GM21786 (cell line): ENCODE results near the gene TMED4.
A peak's percentile ranks its signal among the peaks of the same experiment; 100 is the strongest.

Experiments
- ATAC-seq: cut with Tn5 transposase; IDR thresholded peaks from one replicate; pipeline ENCODE4 v1.9.1; 2021; ENCODE audit not compliant: unreplicated experiment

Gene TMED4

DNA sequence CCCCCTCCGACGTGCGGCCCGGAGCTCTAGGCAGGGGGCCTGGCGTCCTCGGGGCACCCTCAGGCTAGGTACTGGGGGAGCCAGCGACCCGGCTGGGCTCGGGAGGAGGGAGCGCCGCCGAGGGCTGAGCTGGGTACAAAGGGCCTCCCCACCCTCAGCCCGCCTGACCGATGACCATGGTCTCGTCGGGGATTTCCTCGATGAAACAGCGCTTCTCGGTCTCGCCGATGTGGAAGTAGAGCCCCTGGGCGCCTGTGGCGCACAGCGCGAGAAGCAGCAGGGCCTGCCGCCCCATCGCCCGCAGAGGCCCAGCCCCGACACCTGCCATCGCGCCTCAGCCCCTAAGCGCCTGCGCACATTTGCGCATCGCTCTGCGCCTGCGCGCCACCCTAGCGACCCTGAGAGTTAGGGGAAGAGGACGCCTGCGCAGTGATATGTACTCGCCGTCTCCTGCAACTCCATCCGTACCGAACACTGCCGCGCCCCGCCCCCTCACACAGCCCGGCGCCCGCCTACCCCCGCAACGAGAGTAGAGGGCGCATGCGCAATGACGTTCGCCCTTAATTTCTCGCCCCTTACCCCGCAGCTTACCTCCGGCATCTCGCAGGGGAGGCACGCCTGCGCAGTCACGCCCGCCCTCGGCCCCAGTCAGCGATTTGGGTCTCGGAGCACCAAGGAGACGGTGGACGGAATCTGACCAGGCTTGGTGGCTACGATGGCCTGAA, at the start of gene TMED4:
Gene TMED4, minus strand, starts transcription at position 353 of the 725 bp plus-strand sequence. Its CDS starts 25 bp downstream, at position 328.
- ATAC-seq = peak; percentile 80

GRCh38 chr7:44631458-44632115, 49.6 kb upstream of the TMED4 start:
- ATAC-seq = no peak

GRCh38 chr7:44630792-44631457, 48.9 kb upstream of the TMED4 start:
- ATAC-seq = no peak

DNA sequence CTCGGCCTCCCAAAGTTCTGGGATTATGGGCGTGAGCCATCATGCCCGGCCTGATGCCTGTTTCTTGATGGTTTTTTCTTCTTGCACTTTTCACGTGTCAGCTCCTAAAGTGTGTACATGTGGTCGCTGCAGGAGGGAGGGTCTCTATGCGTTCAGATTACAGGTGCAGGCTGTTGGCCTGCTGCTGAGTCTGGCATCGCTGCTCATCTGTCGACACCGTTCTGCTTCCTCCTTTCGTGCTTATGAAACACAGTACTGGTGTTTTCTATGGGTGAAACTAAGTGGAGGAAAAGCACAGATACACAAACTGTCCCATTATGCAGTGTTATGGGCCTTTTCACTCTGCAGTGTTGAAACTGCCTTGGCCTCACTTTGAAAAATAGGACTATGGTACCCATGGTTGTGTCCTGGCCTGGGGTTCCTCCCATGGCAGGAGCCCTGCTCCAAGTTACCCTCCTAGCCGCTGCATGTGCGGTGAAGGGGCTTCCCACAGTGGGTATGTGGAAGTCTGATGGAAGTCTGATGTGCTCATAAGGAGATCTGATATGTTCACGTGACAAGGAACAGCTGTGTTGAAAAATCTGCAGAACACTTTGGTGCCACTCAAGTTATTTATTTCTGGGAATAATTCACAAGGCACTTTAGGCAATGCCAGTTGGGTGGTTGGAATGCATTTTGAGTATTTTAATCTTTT, 47.9 kb upstream of the TMED4 start:
- no peak for ATAC-seq

- ATAC-seq = no peak
These were observed 44.6 kb upstream of the TMED4 start for GRCh38 chr7:44626620-44627019.

DNA sequence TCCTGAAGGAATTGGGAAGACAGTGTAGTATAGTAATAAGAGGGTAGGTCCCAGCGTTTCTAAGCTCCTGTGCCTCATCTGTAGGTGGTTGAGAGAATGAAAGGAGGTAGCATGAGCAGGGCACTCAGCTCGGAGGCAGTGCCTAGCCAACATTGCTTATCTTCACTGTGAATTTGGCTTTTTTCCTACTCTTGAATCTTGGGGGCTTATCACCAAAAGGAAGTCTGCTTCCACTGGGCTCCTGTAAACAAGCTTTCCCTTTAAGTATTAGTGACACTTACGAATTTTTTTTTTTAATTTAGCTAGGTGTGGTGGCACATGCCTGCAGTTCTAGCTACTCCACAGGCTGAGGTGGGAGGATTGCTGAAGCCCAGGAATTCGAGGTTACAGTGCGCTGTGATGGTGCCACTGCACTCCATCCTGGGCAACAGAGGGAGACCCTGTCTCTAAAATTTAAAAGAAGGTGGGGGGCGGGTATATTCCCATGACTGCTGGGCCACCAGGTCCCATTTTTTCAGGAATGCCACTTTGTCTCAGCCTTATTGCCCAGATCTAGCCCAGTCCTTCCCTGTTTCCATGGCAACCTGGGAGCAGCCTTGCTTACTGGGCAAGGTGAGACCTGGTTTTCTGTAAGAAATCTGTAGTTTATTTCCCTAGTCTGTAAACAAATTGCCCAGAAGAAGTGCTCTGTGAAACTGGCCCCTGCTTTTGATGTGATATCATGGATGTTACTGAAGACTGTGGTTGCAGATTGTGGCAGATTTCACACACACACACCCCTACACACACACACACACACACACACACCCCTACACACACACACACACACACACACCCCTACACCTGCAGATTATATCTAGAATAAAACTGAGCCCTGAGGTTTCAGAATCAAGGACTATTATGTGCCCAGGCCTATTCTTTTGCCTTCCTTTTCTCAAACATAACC, 43.8 kb upstream of the TMED4 start:
- no peak for ATAC-seq

DNA sequence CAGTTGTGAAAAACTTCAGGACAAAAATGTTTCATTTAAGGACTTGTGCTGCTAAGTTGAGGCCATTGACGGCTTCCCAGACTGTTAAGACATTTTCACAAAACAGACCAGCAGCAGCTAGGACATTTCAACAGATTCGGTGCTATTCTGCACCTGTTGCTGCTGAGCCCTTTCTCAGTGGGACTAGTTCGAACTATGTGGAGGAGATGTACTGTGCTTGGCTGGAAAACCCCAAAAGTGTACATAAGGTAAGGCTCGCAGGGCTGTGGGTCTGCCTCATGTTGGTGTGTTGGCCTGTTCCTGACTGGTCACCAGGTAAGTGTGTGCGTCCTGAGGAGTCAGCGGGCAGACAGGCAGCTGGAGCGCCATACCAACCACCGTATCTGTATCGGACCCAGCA, 42.3 kb upstream of the TMED4 start:
- no peak for ATAC-seq

DNA sequence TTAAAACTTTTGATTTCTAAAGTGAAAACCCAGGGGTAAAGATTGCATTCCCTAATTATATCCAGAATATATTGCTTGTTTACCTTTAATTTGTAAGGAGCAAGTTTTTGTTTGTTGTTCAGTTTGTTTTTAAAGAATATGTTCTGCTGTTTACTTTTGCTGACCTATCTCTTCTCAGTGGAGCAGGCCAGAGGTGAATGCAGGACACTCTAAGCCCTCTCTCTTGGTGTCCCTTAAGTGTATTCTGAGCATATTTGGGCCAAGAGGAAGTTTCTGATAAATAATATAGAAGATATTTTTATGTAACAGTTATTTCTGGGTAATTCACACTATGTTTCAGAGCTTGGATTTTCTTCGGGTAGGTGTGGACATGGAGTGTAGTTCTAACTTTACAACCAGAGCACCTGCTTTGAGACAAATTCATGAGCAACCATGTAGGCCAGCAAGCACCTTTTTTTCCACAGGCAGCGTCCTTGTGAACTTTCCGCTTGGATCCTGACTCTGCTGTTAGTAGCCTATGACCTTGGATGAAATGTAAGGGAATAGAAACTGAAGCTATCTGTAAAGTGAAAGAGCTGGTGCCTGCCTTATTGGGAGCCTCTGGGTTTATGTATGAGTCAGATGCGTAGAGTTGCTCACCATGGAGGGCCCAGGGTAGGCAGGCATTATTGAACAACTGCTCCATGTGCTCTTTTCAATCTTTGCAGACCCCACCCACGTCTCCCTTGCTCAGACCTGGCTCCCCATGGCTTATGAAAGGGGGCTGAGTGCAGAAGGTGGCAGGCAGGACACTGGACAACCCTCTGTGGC, 40.5 kb upstream of the TMED4 start:
- peak; percentile 75 for ATAC-seq

DNA sequence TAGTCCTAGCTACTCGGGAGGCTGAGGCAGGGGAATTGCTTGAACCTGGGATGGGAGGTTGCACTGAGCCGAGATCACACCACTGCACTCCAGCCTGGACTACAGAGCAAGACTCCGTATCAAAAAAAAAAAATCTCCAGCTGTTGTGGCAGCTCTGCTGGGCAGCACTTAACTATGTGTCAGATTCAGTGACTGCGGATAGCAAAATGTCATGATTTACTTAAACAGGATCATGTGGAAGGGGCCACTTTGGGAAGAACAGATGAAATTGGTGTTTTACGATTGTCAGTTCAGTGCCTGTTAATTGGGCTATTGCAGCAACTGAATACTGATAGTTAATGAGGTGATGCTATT, 39.7 kb upstream of the TMED4 start:
- ATAC-seq = no peak

DNA sequence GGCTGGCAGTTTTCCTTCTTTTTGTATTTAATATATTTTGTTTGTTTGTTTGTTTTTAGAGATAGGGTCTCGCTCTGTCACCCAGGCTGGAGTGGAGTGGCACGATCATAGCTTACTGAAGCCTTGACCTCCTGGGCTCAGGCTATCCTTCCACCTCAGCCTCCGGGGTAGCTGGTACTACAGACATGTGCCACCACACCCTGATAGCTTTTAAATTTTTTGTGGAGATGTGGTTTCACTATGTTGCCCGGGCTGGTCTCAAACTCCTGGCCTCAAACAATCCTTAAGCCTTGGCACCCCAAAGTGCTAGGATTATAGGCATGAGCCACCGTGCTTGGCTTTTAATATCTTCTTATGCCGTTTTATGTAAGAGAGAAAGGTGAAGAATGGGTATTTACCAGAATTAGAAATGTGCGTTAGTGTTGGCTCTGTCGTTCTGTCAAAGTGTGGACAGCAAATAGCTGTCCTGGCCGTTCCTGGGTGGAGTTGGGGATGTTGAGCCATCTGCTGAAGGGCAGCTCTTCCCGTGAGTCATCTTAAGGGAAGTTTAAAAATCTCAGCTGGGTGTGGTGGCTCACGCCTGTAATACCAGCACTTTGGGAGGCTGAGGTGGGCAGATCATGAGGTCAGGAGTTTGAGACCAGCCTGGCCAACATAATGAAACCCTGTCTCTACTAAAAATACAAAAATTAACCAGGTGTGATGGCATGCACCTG, 39.2 kb upstream of the TMED4 start:
- ATAC-seq = no peak

DNA sequence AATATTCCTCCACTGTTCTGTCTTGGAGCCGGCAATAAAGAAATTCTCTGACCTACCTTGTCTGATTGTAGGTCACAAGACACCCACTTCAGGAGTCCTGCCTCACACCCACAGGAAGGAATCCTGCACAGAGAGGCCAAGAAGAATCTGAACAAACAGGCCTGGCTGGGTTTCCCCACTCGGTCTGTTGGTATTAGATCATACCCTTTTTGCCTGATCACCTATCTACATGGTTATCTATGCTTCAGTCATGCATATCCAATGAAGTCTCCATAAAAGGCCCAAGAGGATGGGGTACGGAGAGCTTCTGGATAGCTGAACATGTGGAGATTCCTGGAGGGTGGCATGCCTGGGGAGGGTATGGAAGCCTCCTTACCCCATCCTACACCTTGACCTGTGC, 36.7 kb upstream of the TMED4 start:
- no peak for ATAC-seq

- ATAC-seq = no peak
These were observed 36.0 kb upstream of the TMED4 start for GRCh38 chr7:44618045-44618444.

DNA sequence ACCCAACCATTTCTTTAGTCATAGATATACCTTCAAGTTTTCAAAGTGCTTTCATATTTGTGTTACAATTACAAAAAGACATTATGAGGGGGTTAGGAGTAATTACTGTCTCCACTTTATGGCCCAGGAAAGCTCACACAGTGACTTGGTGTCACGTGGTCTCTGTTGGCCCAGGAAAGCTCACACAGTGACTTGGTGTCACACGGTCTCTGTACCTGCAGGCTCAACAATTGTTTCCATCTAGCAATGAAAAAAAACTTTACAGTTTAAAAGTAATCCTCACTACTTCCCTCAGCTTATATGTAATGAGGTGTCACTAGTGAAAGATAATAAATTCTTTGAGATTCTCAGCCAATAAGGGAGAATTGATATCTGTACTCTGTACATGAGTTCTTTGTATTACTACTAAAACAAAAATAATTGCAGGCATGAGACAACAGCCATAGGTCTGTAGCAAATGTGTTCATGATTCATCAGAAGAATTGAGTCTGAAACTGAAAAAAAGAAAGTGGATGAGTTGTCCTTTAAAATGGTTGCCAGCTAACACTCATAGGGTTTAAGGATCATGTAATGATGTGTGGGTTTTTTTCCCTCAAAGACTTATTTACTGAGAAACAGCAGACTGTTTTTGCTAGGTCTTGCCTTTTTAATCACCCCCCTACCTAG, 35.3 kb upstream of the TMED4 start:
- peak; percentile 49 for ATAC-seq

GRCh38 chr7:44616545-44616944, 34.5 kb upstream of the TMED4 start:
- ATAC-seq = no peak

DNA sequence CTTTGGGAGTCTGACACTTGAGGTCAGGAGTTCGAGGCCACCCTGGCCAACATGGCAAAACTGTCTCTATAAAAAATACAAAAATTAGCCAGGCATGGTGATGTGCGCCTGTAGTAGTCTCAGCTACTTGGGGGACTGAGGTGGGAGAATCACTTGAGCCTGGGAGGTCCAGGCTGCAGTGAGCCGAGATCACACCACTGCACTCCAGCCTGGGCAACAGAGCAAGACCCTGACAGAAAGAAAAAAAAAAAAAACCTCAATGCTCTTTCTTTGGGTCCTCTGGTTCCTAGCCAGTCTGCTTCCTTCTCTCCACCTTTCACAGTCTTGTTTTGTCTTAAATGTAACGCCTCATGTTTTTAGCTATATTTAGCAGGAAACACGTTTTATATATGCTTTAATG, 33.8 kb upstream of the TMED4 start:
- ATAC-seq = no peak

GRCh38 chr7:44615149-44615611, 33.1 kb upstream of the TMED4 start:
- ATAC-seq = no peak

- ATAC-seq = no peak
These were observed 27.8 kb upstream of the TMED4 start for GRCh38 chr7:44609829-44610228.

DNA sequence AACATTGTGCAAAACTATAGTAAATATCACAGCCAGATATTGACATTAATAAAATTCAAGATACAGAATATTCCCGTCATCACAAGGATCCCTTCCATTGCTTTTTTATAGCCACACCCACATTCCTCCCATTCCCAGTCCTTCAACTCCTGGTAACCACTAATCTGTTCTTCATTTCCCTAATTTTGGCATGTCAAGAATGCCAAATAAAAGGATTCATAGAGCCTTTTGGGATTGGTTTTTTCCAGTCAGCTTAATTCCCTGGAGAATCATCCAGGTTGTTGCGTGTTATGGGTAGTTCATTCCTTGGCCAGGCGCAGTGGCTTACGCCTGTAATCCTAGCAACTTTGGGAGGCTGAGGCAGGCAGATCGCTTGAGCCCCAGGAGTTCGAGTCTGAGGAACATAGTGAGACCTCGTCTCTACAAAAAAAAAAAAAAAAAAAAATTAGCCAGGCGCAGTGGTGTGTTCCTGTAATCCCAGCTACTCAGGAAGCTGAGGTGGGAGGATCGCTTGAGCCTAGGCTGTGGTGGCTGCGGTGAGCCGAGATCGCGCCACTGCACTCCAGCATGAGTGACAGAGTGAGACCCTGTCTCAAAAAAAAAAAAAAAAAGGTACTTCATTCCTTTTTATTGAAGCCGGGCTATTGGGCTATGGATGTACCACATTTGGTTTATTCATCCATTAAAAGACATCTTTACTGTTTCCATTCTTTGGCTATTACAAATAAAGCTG, 27.1 kb upstream of the TMED4 start:
- no peak for ATAC-seq
